ENCODE measurements around the gene FBXW5. TPM values are rescaled to one million over a fixed set of nuclear protein-coding genes. Genes with fewer than 3 reads are reported as not detected.

The FBXW5 gene
- total and polyA plus RNA-seq, 10 of the 15 experiments (the other 5 are each of a cell fraction or from before 2014, with no cell fraction given) = 0.21 to 97.3 (median 44.5) TPM

DNA sequence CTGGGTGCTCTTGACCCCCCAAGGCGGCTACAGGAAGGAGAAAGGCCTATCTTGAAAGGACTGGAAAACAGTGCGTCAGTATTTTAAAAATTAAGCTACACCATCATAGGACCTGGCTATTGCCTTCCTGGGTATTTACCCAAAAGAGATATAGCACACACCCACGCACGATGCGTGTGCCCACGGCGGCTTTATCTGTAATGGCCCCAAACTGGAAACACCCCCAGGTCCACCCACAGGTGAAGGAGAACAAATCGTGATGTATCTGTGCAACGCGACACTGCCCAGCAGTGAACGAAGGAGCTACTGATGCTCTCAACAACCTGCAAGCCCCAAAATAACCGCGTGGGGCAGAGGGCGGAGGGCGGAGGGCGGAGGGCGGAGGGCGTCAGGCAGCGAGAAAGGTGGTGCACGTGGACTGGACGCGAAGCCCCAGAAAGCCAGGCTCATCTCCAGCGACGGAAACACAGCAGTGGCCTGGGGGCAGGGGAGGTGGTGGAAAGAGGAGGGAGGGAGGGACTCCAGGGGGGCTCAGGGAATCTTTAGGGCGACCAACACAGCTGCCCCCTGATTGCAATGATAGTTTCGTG lies 20.4 kb upstream of the FBXW5 start:
- H3K4me2 ChIP-seq (ENCODE audit: control insufficient read depth, insufficient read depth) = no peak overlapping the region
- peaks cover 7% of the 10 kb centered on the region for H3K4me1 ChIP-seq (ENCODE audit: control insufficient read depth, insufficient read depth, low read length)
- DNase-seq (ENCODE audit: low read depth, low spot score) = no peak
- BruUV-seq (replicated peaks) = no TSS peak
- no peak for FAIRE-seq
- CTCF ChIA-PET = interaction anchor here (1.0 kb wide), 1 partner anchor 70 kb away, joined by 5 read pairs; no protein-coding TSS in a partner anchor
- no peak overlapping the region for H3K9ac ChIP-seq (ENCODE audit: control insufficient read depth, insufficient read depth, low read length)
- no peak for ATAC-seq
- POLR2A ChIA-PET = interaction anchor here (0.8 kb wide), 1 partner anchor 84 kb away, joined by 4 read pairs; no protein-coding TSS in a partner anchor
- no peaks in the 10 kb centered on the region for H3K27me3 ChIP-seq (replicated peaks in 1 of 2; ENCODE audit: control insufficient read depth in 2 of 2, insufficient read depth in 2 of 2, low read length in 1 of 2)
- no peaks in the 10 kb centered on the region; the same call in 1 of the 2 replicates for H4K20me1 ChIP-seq (ENCODE audit: control insufficient read depth, insufficient read depth)
- H3K27ac ChIP-seq (ENCODE audit: control insufficient read depth, insufficient read depth) = no peak overlapping the region
- no peak overlapping the region for H2AFZ ChIP-seq (ENCODE audit: control insufficient read depth, low read depth, low read length)
- intact Hi-C loops (cut with micrococcal nuclease; ENCODE audit: unreplicated experiment) = no loop called here
- SMC1A ChIA-PET (ENCODE audit: uncharacterized antibody, unreplicated experiment) = interaction anchor here (1.0 kb wide), 2 partner anchors 12 to 27 kb away, joined by 3 read pairs; partner anchors contain the start of gene PAXX
- 38% methylated on average over 12 of the region's 26 CpGs for WGBS (ENCODE audit: insufficient coverage, insufficient replicate concordance, low lambda C conversion rate, missing lambda C conversion rate)
- RAD21 ChIA-PET (ENCODE audit: unreplicated experiment) = interaction anchor here (1.7 to 2.4 kb wide), 2 partner anchors 17 to 35 kb away, joined by 7 to 10 read pairs; no protein-coding TSS in a partner anchor
- no peaks in the 10 kb centered on the region for H3K9me3 ChIP-seq (replicated peaks; ENCODE audit: control insufficient read depth, insufficient read depth, low read length)
- in situ Hi-C loops (cut with MboI) = no loop called here
- H3K4me3 ChIP-seq = no peak overlapping the region
- no peaks in the 10 kb centered on the region for H3K79me2 ChIP-seq (ENCODE audit: control insufficient read depth, insufficient read depth, low read length)
- H3K36me3 ChIP-seq (ENCODE audit: control insufficient read depth in 2 of 2, insufficient read depth in 2 of 2, low read length in 1 of 2) = no peaks in the 10 kb centered on the region
- TF ChIP-seq NFYB (IDR thresholded peaks at IDR 0.05; ENCODE audit: insufficient read depth, low read depth, low read length) (no peak), SP1 (IDR thresholded peaks at IDR 0.05; ENCODE audit: low read depth, low read length) (no peak), BCL11A (IDR thresholded peaks at IDR 0.05; ENCODE audit: low read depth, low read length) (no peak), IKZF2 (IDR thresholded peaks at IDR 0.05) (no peak), SMC3 (IDR thresholded peaks at IDR 0.05; ENCODE audit: borderline replicate concordance, low read length) (no peak), TAF1 (IDR thresholded peaks at IDR 0.05; ENCODE audit: borderline replicate concordance, low read depth, low read length) (no peak), MEF2B (IDR thresholded peaks at IDR 0.05; ENCODE audit: partially characterized antibody, poor library complexity, severe bottlenecking) (no peak), ZNF274 (IDR thresholded peaks at IDR 0.05; ENCODE audit: insufficient read depth, insufficient read length) (no peak), MAX (IDR thresholded peaks at IDR 0.05; ENCODE audit: low read depth, low read length) (no peak), KLF5 (IDR thresholded peaks at IDR 0.05; ENCODE audit: partially characterized antibody) (no peak), NRF1 (conservative IDR thresholded peaks at IDR 0.05; ENCODE audit: low read depth, low read length) (no peak), NFXL1 (IDR thresholded peaks at IDR 0.05; ENCODE audit: borderline replicate concordance) (no peak), PRDM15 (CRISPR knock-in tag; IDR thresholded peaks at IDR 0.05) (no peak), RBBP5 (conservative IDR thresholded peaks at IDR 0.05) (no peak)
- TF ChIP-seq, protein P1, sequence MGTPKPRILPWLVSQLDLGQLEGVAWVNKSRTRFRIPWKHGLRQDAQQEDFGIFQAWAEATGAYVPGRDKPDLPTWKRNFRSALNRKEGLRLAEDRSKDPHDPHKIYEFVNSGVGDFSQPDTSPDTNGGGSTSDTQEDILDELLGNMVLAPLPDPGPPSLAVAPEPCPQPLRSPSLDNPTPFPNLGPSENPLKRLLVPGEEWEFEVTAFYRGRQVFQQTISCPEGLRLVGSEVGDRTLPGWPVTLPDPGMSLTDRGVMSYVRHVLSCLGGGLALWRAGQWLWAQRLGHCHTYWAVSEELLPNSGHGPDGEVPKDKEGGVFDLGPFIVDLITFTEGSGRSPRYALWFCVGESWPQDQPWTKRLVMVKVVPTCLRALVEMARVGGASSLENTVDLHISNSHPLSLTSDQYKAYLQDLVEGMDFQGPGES (IDR thresholded peaks at IDR 0.05) = no peak
- TF ChIP-seq, protein P2, sequence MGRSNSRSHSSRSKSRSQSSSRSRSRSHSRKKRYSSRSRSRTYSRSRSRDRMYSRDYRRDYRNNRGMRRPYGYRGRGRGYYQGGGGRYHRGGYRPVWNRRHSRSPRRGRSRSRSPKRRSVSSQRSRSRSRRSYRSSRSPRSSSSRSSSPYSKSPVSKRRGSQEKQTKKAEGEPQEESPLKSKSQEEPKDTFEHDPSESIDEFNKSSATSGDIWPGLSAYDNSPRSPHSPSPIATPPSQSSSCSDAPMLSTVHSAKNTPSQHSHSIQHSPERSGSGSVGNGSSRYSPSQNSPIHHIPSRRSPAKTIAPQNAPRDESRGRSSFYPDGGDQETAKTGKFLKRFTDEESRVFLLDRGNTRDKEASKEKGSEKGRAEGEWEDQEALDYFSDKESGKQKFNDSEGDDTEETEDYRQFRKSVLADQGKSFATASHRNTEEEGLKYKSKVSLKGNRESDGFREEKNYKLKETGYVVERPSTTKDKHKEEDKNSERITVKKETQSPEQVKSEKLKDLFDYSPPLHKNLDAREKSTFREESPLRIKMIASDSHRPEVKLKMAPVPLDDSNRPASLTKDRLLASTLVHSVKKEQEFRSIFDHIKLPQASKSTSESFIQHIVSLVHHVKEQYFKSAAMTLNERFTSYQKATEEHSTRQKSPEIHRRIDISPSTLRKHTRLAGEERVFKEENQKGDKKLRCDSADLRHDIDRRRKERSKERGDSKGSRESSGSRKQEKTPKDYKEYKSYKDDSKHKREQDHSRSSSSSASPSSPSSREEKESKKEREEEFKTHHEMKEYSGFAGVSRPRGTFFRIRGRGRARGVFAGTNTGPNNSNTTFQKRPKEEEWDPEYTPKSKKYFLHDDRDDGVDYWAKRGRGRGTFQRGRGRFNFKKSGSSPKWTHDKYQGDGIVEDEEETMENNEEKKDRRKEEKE (IDR thresholded peaks at IDR 0.05) = no peak
